Hepatocyte (in vitro differentiated cells): Measurements from ENCODE around the gene FAM135A. TPM values are rescaled to one million over a fixed set of nuclear protein-coding genes. Genes with fewer than 3 reads are reported as not detected.

ENCODE experiments used
- DNase-seq: peaks from one replicate; pipeline ENCODE4 v3.0.0-alpha.2; 2016; ENCODE audit warnings: low spot score
- H2AFZ ChIP-seq: fragments of 200-600 bp; sonication (generic); 2 replicates; pipeline ENCODE4 v1.6.0; 2016; ENCODE audit warnings: antibody characterized with exemption, mild to moderate bottlenecking
- H3K27ac ChIP-seq: fragments of 200-600 bp; sonication (generic); 2 replicates; pipeline ENCODE4 v1.5.1; 2016; ENCODE audit warnings: mild to moderate bottlenecking
- H3K27me3 ChIP-seq: fragments of 200-600 bp; sonication (generic); 2 replicates; pipeline ENCODE4 v1.6.1; 2016
- H3K36me3 ChIP-seq: fragments of 200-600 bp; sonication (generic); replicated peaks from 2 replicates; pipeline ENCODE4 v1.5.1; 2016; ENCODE audit warnings: low read depth; ENCODE audit not compliant: insufficient read depth
- H3K4me1 ChIP-seq: fragments of 200-600 bp; sonication (generic); 2 replicates; pipeline ENCODE4 v1.5.1; 2016; ENCODE audit warnings: mild to moderate bottlenecking, moderate library complexity; ENCODE audit not compliant: insufficient read depth
- H3K4me2 ChIP-seq: fragments of 200-600 bp; sonication (generic); 2 replicates; pipeline ENCODE4 v1.6.0; 2016
- H3K4me3 ChIP-seq: fragments of 200-600 bp; sonication (generic); 2 replicates; pipeline ENCODE4 v1.5.1; 2016; ENCODE audit warnings: mild to moderate bottlenecking
- H3K79me2 ChIP-seq: fragments of 200-600 bp; sonication (generic); 2 replicates; pipeline ENCODE4 v1.6.0; 2017; ENCODE audit warnings: mild to moderate bottlenecking
- H3K9me2 ChIP-seq: fragments of 200-600 bp; sonication (generic); replicated peaks from 2 replicates; pipeline ENCODE4 v1.6.0; 2017; ENCODE audit warnings: mild to moderate bottlenecking; ENCODE audit not compliant: insufficient read depth
- H3K9me3 ChIP-seq: fragments of 200-600 bp; sonication (generic); 2 replicates; pipeline ENCODE4 v1.5.1; 2016; ENCODE audit warnings: low read depth, mild to moderate bottlenecking
- H4K20me1 ChIP-seq: fragments of 200-600 bp; sonication (generic); 2 replicates; pipeline ENCODE4 v1.6.0; 2016; ENCODE audit warnings: mild to moderate bottlenecking; ENCODE audit not compliant: insufficient read depth, poor library complexity, severe bottlenecking
- EZH2 ChIP-seq: fragments of 200-600 bp; sonication (generic); IDR thresholded peaks from 2 replicates; pipeline ENCODE4 v1.6.1; 2016; ENCODE audit warnings: antibody characterized with exemption, mild to moderate bottlenecking, borderline replicate concordance
- EZH2phosphoT487 ChIP-seq: fragments of 200-600 bp; sonication (generic); IDR thresholded peaks from one replicate; pipeline ENCODE4 v1.6.1; 2018; ENCODE audit warnings: antibody characterized with exemption, mild to moderate bottlenecking, low read depth, moderate library complexity; ENCODE audit not compliant: unreplicated experiment, severe bottlenecking
- WGBS: methylation state at CpG from one replicate; pipeline ENCODE4 v1.1.6; 2016; ENCODE audit warnings: low lambda C conversion rate; ENCODE audit errors: missing lambda C conversion rate; 5-methylcytosine and 5-hydroxymethylcytosine counted together
- polyA plus RNA-seq: library from polyadenylated mRNA; unstranded; fragments of >200 nt; fragmentation: Nextera tagmentation; extraction: Ambion mirVana; gene quantifications from 2 replicates; pipeline ENCODE4 v1.2.1, GENCODE V29; 2016
- total RNA-seq: library from RNA; depleted of rRNA; stranded (reverse); fragments of >200 nt; gene quantifications from 2 replicates; pipeline ENCODE4 v1.2.3, GENCODE V29; 2014
- TF ChIP-seq, protein P1 (sequence below): fragments of 200-600 bp; sonication (generic); IDR thresholded peaks from 2 replicates; pipeline ENCODE4 v1.5.1; 2016; ENCODE audit warnings: antibody characterized with exemption, mild to moderate bottlenecking; ENCODE audit not compliant: poor library complexity

The FAM135A gene
- total and polyA plus RNA-seq, 2 experiments from 2014 or later: 19.0 to 78.4 TPM

DNA sequence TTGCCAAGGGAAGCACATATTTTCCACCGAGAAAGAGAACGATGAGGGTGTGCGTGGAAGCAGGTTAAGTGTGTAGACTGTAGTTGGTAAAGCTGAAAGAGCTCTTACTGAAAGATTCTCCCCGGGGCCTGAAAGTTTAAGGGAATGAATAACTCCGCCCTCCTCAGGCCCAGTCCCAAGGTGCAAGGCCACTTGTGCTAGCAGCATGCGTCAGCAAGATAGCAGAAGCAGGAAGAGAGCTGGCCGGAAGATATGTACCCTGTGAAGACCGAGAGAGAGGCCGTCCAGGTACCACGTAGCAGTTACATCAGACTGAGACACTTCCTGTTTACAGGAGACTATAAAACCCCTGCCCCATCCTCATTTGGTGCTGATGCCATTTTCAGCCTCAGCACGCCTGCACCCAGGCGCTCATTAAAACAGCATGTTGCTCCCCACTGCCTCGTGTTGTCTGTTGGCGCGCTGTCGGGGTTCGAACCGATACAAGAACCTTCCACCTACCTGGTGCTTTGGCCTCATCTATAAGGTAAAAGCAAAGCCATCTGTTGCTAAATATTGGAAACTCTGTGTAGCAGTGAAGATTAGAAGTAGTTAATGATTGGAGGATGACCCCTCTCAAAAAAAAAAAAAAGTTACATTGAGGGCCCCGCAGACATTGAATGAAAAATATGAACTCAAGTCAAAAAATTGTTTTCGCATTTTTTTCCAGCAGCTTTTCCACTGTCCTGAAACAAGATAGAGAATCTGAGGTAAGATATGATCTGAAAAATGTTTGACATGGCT is 18.6 kb upstream of the FAM135A start:
- TF ChIP-seq, protein P1, sequence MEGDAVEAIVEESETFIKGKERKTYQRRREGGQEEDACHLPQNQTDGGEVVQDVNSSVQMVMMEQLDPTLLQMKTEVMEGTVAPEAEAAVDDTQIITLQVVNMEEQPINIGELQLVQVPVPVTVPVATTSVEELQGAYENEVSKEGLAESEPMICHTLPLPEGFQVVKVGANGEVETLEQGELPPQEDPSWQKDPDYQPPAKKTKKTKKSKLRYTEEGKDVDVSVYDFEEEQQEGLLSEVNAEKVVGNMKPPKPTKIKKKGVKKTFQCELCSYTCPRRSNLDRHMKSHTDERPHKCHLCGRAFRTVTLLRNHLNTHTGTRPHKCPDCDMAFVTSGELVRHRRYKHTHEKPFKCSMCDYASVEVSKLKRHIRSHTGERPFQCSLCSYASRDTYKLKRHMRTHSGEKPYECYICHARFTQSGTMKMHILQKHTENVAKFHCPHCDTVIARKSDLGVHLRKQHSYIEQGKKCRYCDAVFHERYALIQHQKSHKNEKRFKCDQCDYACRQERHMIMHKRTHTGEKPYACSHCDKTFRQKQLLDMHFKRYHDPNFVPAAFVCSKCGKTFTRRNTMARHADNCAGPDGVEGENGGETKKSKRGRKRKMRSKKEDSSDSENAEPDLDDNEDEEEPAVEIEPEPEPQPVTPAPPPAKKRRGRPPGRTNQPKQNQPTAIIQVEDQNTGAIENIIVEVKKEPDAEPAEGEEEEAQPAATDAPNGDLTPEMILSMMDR: no peak
- TF ChIP-seq EZH2phosphoT487: no peak
- TF ChIP-seq EZH2: no peak
- no peak overlapping the region for H3K4me3 ChIP-seq
- no peaks in the 10 kb centered on the region for H4K20me1 ChIP-seq
- no peak overlapping the region for H3K4me2 ChIP-seq
- H3K79me2 ChIP-seq: no peaks in the 10 kb centered on the region
- no peaks in the 10 kb centered on the region for H3K9me2 ChIP-seq
- peak overlapping the region; percentile 35 for H3K27ac ChIP-seq
- H3K36me3 ChIP-seq: no peaks in the 10 kb centered on the region
- DNase-seq: peak; percentile 42
- no peaks in the 10 kb centered on the region for H3K27me3 ChIP-seq
- H3K4me1 ChIP-seq: peaks cover 8% of the 10 kb centered on the region
- H3K9me3 ChIP-seq: no peaks in the 10 kb centered on the region
- WGBS: 88% methylated on average over 20 of the region's 20 CpGs
- H2AFZ ChIP-seq: no peak overlapping the region

DNA sequence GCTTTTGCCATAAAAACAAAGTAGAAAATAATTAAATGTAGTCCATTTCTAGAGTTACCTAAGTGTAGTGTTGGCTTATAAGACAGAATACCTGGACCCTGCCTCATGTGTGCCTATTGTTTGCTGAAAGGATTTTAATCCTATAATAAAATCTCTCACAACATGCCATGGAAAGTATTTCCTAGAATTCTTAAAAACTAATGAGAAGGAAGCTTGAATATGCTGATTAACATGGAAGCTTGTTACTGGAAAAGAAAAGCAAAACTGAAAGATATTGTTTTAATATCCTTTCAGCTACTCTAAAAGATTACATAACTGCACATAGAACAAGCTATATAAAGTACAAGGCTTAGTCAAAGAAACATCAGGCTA is 18.0 kb upstream of the FAM135A start:
- H3K9me2 ChIP-seq: no peaks in the 10 kb centered on the region
- H3K27me3 ChIP-seq: no peaks in the 10 kb centered on the region
- H3K36me3 ChIP-seq: no peaks in the 10 kb centered on the region
- no peak for DNase-seq
- TF ChIP-seq, protein P1: no peak
- TF ChIP-seq EZH2: no peak
- no peaks in the 10 kb centered on the region for H4K20me1 ChIP-seq
- H3K4me1 ChIP-seq: peaks cover 12% of the 10 kb centered on the region
- no peaks in the 10 kb centered on the region for H3K9me3 ChIP-seq
- peak overlapping the region; percentile 35 for H3K27ac ChIP-seq
- H3K4me3 ChIP-seq: no peak overlapping the region
- H2AFZ ChIP-seq: no peak overlapping the region
- H3K79me2 ChIP-seq: no peaks in the 10 kb centered on the region
- no peak overlapping the region for H3K4me2 ChIP-seq

DNA sequence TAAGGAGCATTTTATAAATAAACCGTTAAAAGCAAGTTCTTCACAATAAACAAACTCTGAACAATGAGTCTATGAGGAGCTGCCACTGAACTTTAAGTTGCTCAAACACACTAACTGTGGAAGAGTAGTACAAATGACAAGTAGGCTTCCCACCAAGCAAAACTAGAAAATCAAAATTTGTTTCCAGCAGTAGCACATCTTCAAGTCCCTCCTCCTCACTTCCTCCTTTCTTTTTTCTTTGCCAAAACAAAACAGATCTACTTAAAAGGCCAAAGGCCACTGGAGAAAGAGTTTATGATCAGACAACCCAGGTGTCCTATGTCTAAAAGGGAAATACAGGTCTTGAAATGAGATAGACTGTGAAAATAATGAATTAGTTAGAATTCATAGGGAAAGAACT is 17.1 kb upstream of the FAM135A start:
- 75% methylated on average over 1 of the region's 1 CpG for WGBS
- Histone ChIP-seq H3K27me3 (no peaks in the 10 kb centered on the region), H3K4me3 (no peak overlapping the region), H3K27ac (peak overlapping the region; percentile 19), H4K20me1 (no peaks in the 10 kb centered on the region), H3K9me3 (no peaks in the 10 kb centered on the region), H3K9me2 (no peaks in the 10 kb centered on the region), H3K4me2 (no peak overlapping the region), H2AFZ (no peak overlapping the region), H3K4me1 (peaks cover 12% of the 10 kb centered on the region), H3K36me3 (no peaks in the 10 kb centered on the region), H3K79me2 (no peaks in the 10 kb centered on the region)
- DNase-seq: no peak
- TF ChIP-seq, protein P1: no peak
- no peak for TF ChIP-seq EZH2
